Measurements from ENCODE around the gene MAPKBP1. TPM values are rescaled to one million over a fixed set of nuclear protein-coding genes. Genes with fewer than 3 reads are reported as not detected.
A peak's percentile ranks its signal among the peaks of the same experiment; 100 is the strongest.

MAPKBP1 gene
- total RNA-seq, 1 experiment from 2014 or later, result 9.9 TPM

DNA sequence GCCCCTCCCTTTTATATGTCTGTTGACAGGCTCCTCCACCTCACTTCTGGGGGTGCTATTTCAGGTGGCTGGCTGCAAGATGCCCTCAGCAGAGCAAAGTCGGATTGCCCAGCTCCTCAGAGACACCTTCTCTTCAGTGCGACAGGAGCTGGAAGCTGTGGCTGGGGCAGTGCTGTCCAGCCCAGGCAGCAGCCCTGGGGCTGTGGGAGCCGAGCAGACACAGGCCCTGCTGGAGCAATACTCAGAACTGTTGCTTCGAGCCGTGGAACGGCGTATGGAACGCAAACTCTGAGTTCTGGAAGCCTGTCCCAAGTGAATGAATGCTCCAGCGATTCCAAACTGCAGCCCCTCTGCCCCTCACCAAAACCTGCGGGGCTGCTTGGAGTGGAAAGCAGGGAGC is 50.9 kb downstream of the MAPKBP1 start:
- TF ChIP-seq, protein P1, sequence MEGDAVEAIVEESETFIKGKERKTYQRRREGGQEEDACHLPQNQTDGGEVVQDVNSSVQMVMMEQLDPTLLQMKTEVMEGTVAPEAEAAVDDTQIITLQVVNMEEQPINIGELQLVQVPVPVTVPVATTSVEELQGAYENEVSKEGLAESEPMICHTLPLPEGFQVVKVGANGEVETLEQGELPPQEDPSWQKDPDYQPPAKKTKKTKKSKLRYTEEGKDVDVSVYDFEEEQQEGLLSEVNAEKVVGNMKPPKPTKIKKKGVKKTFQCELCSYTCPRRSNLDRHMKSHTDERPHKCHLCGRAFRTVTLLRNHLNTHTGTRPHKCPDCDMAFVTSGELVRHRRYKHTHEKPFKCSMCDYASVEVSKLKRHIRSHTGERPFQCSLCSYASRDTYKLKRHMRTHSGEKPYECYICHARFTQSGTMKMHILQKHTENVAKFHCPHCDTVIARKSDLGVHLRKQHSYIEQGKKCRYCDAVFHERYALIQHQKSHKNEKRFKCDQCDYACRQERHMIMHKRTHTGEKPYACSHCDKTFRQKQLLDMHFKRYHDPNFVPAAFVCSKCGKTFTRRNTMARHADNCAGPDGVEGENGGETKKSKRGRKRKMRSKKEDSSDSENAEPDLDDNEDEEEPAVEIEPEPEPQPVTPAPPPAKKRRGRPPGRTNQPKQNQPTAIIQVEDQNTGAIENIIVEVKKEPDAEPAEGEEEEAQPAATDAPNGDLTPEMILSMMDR (IDR thresholded peaks at IDR 0.05; ENCODE audit: unreplicated experiment), result no peak
- Mint-ChIP-seq H3K36me3 (ENCODE audit: insufficient read depth, unreplicated experiment) (peaks cover 13% of the 10 kb centered on the region), H3K27ac (ENCODE audit: unreplicated experiment) (no peak overlapping the region), H3K9me3 (ENCODE audit: low read depth, unreplicated experiment) (no peaks in the 10 kb centered on the region), H3K4me1 (ENCODE audit: low read depth, unreplicated experiment) (no peaks in the 10 kb centered on the region), H3K4me3 (ENCODE audit: low read depth, unreplicated experiment) (no peak overlapping the region), H3K27me3 (ENCODE audit: unreplicated experiment) (no peaks in the 10 kb centered on the region)
- no peak for DNase-seq
- CTCF ChIA-PET, result interaction anchor here (1.6 kb wide), 1 partner anchor 10 kb away, joined by 4 read pairs; no protein-coding TSS in a partner anchor
- intact Hi-C loops (cut with micrococcal nuclease; ENCODE audit: unreplicated experiment), result no loop called here
- BruUV-seq (replicated peaks), result no TSS peak

DNA sequence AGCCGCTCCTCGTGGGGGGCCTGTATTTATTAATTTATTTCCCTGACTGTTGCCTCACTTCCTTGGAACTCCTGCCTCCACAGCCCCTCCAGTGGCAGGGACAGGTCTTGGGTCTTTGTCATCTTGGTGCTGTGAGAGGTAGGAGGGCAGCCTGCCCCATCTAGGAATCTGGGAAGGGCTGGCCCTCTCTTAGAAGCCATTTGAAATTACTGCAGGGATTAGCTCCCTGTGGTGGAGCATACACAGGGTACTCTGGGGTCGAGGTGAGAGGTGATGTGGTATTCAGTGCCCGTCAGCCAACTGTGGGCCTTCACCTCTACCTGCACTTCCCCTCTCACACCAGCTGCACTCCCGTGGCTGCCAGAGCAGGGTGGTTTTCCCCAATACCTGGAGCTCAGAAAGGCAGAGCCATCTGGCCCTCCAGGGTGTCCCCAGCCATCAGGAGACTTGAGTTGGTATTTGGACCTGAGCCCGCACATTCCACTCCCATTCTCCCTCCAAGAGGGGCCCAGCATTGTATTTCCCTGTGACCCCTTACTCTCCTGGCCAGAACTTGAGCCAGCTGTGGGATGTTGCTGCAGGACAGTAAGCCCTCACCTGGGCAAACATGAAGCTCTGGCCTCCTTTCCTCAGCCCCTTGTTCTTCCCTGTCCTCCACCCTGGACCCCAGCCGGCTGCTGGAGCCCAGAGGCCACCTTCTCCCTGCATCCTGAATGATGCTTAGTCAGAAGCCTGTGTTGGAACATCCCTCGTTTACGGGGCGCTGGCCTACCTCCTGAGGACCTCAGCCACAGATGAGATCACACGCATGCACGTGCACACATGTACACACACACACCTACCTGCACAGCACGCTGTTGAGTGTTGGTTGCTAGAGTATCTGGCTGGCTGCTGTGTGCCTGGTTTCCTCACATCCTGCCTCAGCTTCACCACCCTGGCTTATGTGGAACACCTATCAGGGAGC is 51.6 kb downstream of the MAPKBP1 start:
- intact Hi-C loops (cut with micrococcal nuclease; ENCODE audit: unreplicated experiment), result no loop called here
- H3K27me3 Mint-ChIP-seq (ENCODE audit: unreplicated experiment), result no peaks in the 10 kb centered on the region
- TF ChIP-seq, protein P1 (IDR thresholded peaks at IDR 0.05; ENCODE audit: unreplicated experiment), result no peak

GRCh38 chr15:41827290-41827879 is 53.1 kb downstream of the MAPKBP1 start:
- Mint-ChIP-seq H3K27me3 (ENCODE audit: unreplicated experiment) (no peaks in the 10 kb centered on the region), H3K4me3 (ENCODE audit: low read depth, unreplicated experiment) (peak overlapping the region; percentile 74), H3K9me3 (ENCODE audit: low read depth, unreplicated experiment) (no peaks in the 10 kb centered on the region), H3K36me3 (ENCODE audit: insufficient read depth, unreplicated experiment) (peaks cover 14% of the 10 kb centered on the region), H3K4me1 (ENCODE audit: low read depth, unreplicated experiment) (no peaks in the 10 kb centered on the region), H3K27ac (ENCODE audit: unreplicated experiment) (no peak overlapping the region)
- TF ChIP-seq, protein P1 (IDR thresholded peaks at IDR 0.05; ENCODE audit: unreplicated experiment), result no peak
- intact Hi-C loops (cut with micrococcal nuclease; ENCODE audit: unreplicated experiment), result no loop called here
- CTCF ChIA-PET, result interaction anchor here (0.6 to 0.9 kb wide), 2 partner anchors 11 to 53 kb away, joined by 3 read pairs; partner anchors contain the start of genes MAPKBP1 and PLA2G4B
- DNase-seq, result no peak
- no TSS peak for BruUV-seq (replicated peaks)

More for the DNA sequence above, 51.6 kb downstream of the MAPKBP1 start:
- H3K4me3 Mint-ChIP-seq (ENCODE audit: low read depth, unreplicated experiment), result peak overlapping the region; percentile 2
- H3K4me1 Mint-ChIP-seq (ENCODE audit: low read depth, unreplicated experiment), result no peaks in the 10 kb centered on the region
- CTCF ChIA-PET, result no interaction called here
- H3K27ac Mint-ChIP-seq (ENCODE audit: unreplicated experiment), result no peak overlapping the region
- no TSS peak for BruUV-seq (replicated peaks)
- peaks cover 13% of the 10 kb centered on the region for H3K36me3 Mint-ChIP-seq (ENCODE audit: insufficient read depth, unreplicated experiment)
- DNase-seq, result no peak
- H3K9me3 Mint-ChIP-seq (ENCODE audit: low read depth, unreplicated experiment), result no peaks in the 10 kb centered on the region

GRCh38 chr15:41827880-41828806 is 53.9 kb downstream of the MAPKBP1 start, which contains the start of gene JMJD7:
JMJD7 (plus strand) TSS chr15:41828092; CDS start chr15:41828125, 33 bp downstream.
- CTCF ChIA-PET, result no interaction called here
- peak; percentile 91 for DNase-seq
- H3K9me3 Mint-ChIP-seq (ENCODE audit: low read depth, unreplicated experiment), result no peaks in the 10 kb centered on the region
- peak within 1 kb of the TSS; percentile 81 for H3K27ac Mint-ChIP-seq (ENCODE audit: unreplicated experiment)
- TF ChIP-seq, protein P1 (IDR thresholded peaks at IDR 0.05; ENCODE audit: unreplicated experiment), result no peak
- H3K4me1 Mint-ChIP-seq (ENCODE audit: low read depth, unreplicated experiment), result no peaks in the 10 kb centered on the region
- intact Hi-C loops (cut with micrococcal nuclease; ENCODE audit: unreplicated experiment), result no loop called here
- BruUV-seq (replicated peaks), result no TSS peak
- H3K27me3 Mint-ChIP-seq (ENCODE audit: unreplicated experiment), result no peaks in the 10 kb centered on the region
- H3K36me3 Mint-ChIP-seq (ENCODE audit: insufficient read depth, unreplicated experiment), result peaks cover 18% of the 10 kb centered on the region
- peak within 1 kb of the TSS; percentile 74 for H3K4me3 Mint-ChIP-seq (ENCODE audit: low read depth, unreplicated experiment)

Measured in Calu3 (cell line).